Mucosa of rectum (tissue), 2 donors: ENCODE results near the gene FAM156B.
"Not testable (repeated sequence)": the region's sequence is repeated elsewhere in the genome, so short reads cannot be mapped to it uniquely, and the experiment has no call there.

Source experiments
- H3K27ac ChIP-seq, 2 donors: one replicate each; pipeline ENCODE4 v1.7.0; 2013; ENCODE audit warnings: inconsistent platforms in 2 of 2, low read depth in 2 of 2, low read length in 2 of 2
- H3K27me3 ChIP-seq, 2 donors: one replicate each; pipeline ENCODE4 v1.7.0; 2013; ENCODE audit warnings: low read length in 2 of 2; ENCODE audit not compliant: control insufficient read depth in 2 of 2, insufficient read depth in 2 of 2
- H3K36me3 ChIP-seq, 2 donors: one replicate each; pipeline ENCODE4 v1.7.0; 2013; ENCODE audit warnings: low read length in 2 of 2; ENCODE audit not compliant: control insufficient read depth in 2 of 2, insufficient read depth in 2 of 2
- H3K4me1 ChIP-seq, 2 donors: one replicate each; pipeline ENCODE4 v1.7.0; 2013; ENCODE audit warnings: low read length in 2 of 2, mild to moderate bottlenecking in 1 of 2; ENCODE audit not compliant: control insufficient read depth in 2 of 2, insufficient read depth in 2 of 2
- H3K4me3 ChIP-seq, 2 donors: one replicate each; pipeline ENCODE4 v1.7.0; 2013; ENCODE audit warnings: low read length in 2 of 2
- H3K9ac ChIP-seq, 2 donors: one replicate each; pipeline ENCODE4 v1.7.0; 2013; ENCODE audit warnings: low read length in 2 of 2, low read depth in 1 of 2, mild to moderate bottlenecking in 1 of 2
- H3K9me3 ChIP-seq, 2 donors: one replicate each; pipeline ENCODE4 v1.7.0; 2013; ENCODE audit warnings: low read length in 2 of 2; ENCODE audit not compliant: control insufficient read depth in 2 of 2
- donor health status: healthy.
- donor health status: Normal muscosa, but diverticular disease.

Gene FAM156B

GRCh38 chrX:52948265-52948664, 51.1 kb downstream of the FAM156B start:
- not testable (repeated sequence) for H3K27ac ChIP-seq, H3K27me3 ChIP-seq, H3K4me3 ChIP-seq, H3K9ac ChIP-seq, H3K36me3 ChIP-seq, H3K4me1 ChIP-seq, H3K9me3 ChIP-seq

GRCh38 chrX:52949325-52949724, 52.2 kb downstream of the FAM156B start:
- H3K27me3 ChIP-seq, H3K27ac ChIP-seq, H3K4me1 ChIP-seq, H3K4me3 ChIP-seq, H3K36me3 ChIP-seq, H3K9me3 ChIP-seq, H3K9ac ChIP-seq: not testable (repeated sequence)

GRCh38 chrX:52949884-52950283, 52.8 kb downstream of the FAM156B start:
- H3K9me3 ChIP-seq, H3K27ac ChIP-seq, H3K27me3 ChIP-seq, H3K9ac ChIP-seq, H3K36me3 ChIP-seq, H3K4me1 ChIP-seq, H3K4me3 ChIP-seq: not testable (repeated sequence)
